GM12878 (cell line): Measurements from ENCODE around the gene ZNF100. TPM values are rescaled to one million over a fixed set of nuclear protein-coding genes. Genes with fewer than 3 reads are reported as not detected.
"Not testable (repeated sequence)": the region's sequence is repeated elsewhere in the genome, so short reads cannot be mapped to it uniquely, and the experiment has no call there.

Source experiments
- ATAC-seq: fragments of 200-7000 bp; cut with Tn5 transposase; 3 replicates; pipeline ENCODE4 v1.9.1; 2020; ENCODE audit warnings: mild to moderate bottlenecking, moderate library complexity
- BruUV-seq: library from RNA; stranded (reverse); fragments of 400-500 nt; replicated peaks from 2 replicates; lab custom pipeline; 2021; lab: Mats Ljungman, UMichigan
- CTCF ChIA-PET: fragments of 300-600 bp; sonication (Branson Sonifier 250); formaldehyde crosslinking; extraction: SDS; loops from one replicate; lab custom pipeline; 2021; ENCODE audit warnings: inconsistent platforms; lab: Yijun Ruan, JAX
- POLR2A ChIA-PET: fragments of 350-600 bp; formaldehyde crosslinking; extraction: SDS; loops from one replicate; lab custom pipeline; 2021; ENCODE audit warnings: inconsistent platforms; lab: Charles Lee
- RAD21 ChIA-PET: fragments of 300-600 bp; sonication (Branson Sonifier 250); formaldehyde crosslinking; loops from one replicate; lab custom pipeline; 2023; ENCODE audit warnings: antibody characterized with exemption; ENCODE audit not compliant: unreplicated experiment; lab: Charles Lee
- SMC1A ChIA-PET: fragments of 300-600 bp; sonication (Branson Sonifier 250); formaldehyde crosslinking; loops from one replicate; lab custom pipeline; 2023; ENCODE audit not compliant: unreplicated experiment, uncharacterized antibody; lab: Charles Lee
- DNase-seq: peaks from one replicate; pipeline ENCODE4 v3.0.0-alpha.2; 2011; ENCODE audit warnings: low read depth, low spot score
- FAIRE-seq: peaks from 3 replicates; lab custom pipeline; 2011; peaks lifted over from hg19 to GRCh38; lab: Jason Lieb, UNC
- H2AFZ ChIP-seq: 2 replicates; pipeline ENCODE4 v1.6.0; 2011; ENCODE audit warnings: low read depth, low read length, control low read depth; ENCODE audit not compliant: control insufficient read depth
- H3K27ac ChIP-seq: 2 replicates; pipeline ENCODE4 v1.5.1; 2011; ENCODE audit warnings: control low read depth; ENCODE audit not compliant: control insufficient read depth, insufficient read depth
- H3K27me3 ChIP-seq, 2 experiments: replicated peaks in 1 of 2; 2 replicates each; pipeline versions ENCODE4 v1.6.0 to v1.6.1; 2011; ENCODE audit warnings: low read length in 1 of 2; ENCODE audit not compliant: control insufficient read depth in 2 of 2, insufficient read depth in 2 of 2
- H3K36me3 ChIP-seq, 2 experiments: 2 replicates each; pipeline ENCODE4 v1.5.1; 2011; ENCODE audit warnings: low read length in 1 of 2; ENCODE audit not compliant: control insufficient read depth in 2 of 2, insufficient read depth in 2 of 2
- H3K4me1 ChIP-seq: 2 replicates; pipeline ENCODE4 v1.6.1; 2011; ENCODE audit warnings: mild to moderate bottlenecking, low read length, moderate library complexity, mixed read lengths; ENCODE audit not compliant: control insufficient read depth, insufficient read depth
- H3K4me2 ChIP-seq: 2 replicates; pipeline ENCODE4 v1.6.0; 2011; ENCODE audit warnings: control low read depth; ENCODE audit not compliant: control insufficient read depth, insufficient read depth
- H3K4me3 ChIP-seq: fragments of 200-600 bp; sonication (generic); 2 replicates; pipeline ENCODE4 v1.5.1; 2016
- H3K79me2 ChIP-seq: 2 replicates; pipeline ENCODE4 v1.6.0; 2011; ENCODE audit warnings: low read length; ENCODE audit not compliant: control insufficient read depth, insufficient read depth
- H3K9ac ChIP-seq: 2 replicates; pipeline ENCODE4 v1.8.0; 2011; ENCODE audit warnings: low read length, control low read depth, mixed read lengths; ENCODE audit not compliant: control insufficient read depth, insufficient read depth
- H3K9me3 ChIP-seq: replicated peaks from 3 replicates; pipeline ENCODE4 v1.5.1; 2011; ENCODE audit warnings: mild to moderate bottlenecking, low read length; ENCODE audit not compliant: control insufficient read depth, insufficient read depth
- H4K20me1 ChIP-seq: 2 replicates; pipeline ENCODE4 v1.6.0; 2011; ENCODE audit not compliant: control insufficient read depth, insufficient read depth
- EGR1 ChIP-seq, 2 experiments: IDR thresholded peaks; 1 replicate in 1 of 2; 2 replicates in 1 of 2; pipeline ENCODE4 v1.6.1; 2011 to 2012; ENCODE audit warnings: low read depth in 2 of 2, low read length in 2 of 2, borderline replicate concordance in 1 of 2, mild to moderate bottlenecking in 1 of 2, moderate library complexity in 1 of 2
- MTA2 ChIP-seq: fragments of 450-650 bp; IDR thresholded peaks from 2 replicates; pipeline ENCODE4 v1.6.1; 2016; ENCODE audit warnings: low read depth, mild to moderate bottlenecking, moderate library complexity
- NR2C2 ChIP-seq: IDR thresholded peaks from 2 replicates; pipeline ENCODE4 v1.6.1; 2011; ENCODE audit warnings: borderline replicate concordance, low read depth; ENCODE audit not compliant: control insufficient read depth, insufficient read length
- NR2F1 ChIP-seq: fragments of 450-650 bp; conservative IDR thresholded peaks from 2 replicates; pipeline ENCODE4 v1.6.1; 2017; ENCODE audit warnings: mild to moderate bottlenecking
- WGBS: methylation state at CpG from one replicate; pipeline ENCODE4 v1.1.6; 2016; ENCODE audit warnings: low lambda C conversion rate; ENCODE audit not compliant: insufficient replicate concordance, insufficient coverage; ENCODE audit errors: missing lambda C conversion rate; 5-methylcytosine and 5-hydroxymethylcytosine counted together
- in situ Hi-C: fragments of 300-500 bp; cut with MboI; formaldehyde crosslinking; loops from 9 replicates; pipeline ENCODE4 v1.14.3; 2018; ENCODE audit warnings: mixed read lengths
- intact Hi-C: fragments of 100-400 bp; cut with micrococcal nuclease; formaldehyde crosslinking; loops from one replicate; pipeline ENCODE4 v1.14.2; 2022; ENCODE audit not compliant: unreplicated experiment
- polyA plus RNA-seq, 11 experiments: library from polyadenylated mRNA; depleted of rRNA in 4 of 11; unstranded in 6 of 11; stranded (reverse) in 5 of 11; fragments of >200 nt; fragmentation: Nextera tagmentation in 4 of 11; fragmentation: Illumina TruSeq in 1 of 11; extraction: Ambion mirVana in 4 of 11; extraction: Trizol in 1 of 11; gene quantifications; 1 replicate in 1 of 11; 2 replicates in 10 of 11; pipeline versions ENCODE4 v1.2.1 to v1.2.3, GENCODE V29; 2011 to 2016; ENCODE audit warnings: inconsistent platforms in 2 of 11, missing spikeins in 2 of 11, low read depth in 1 of 11
- total RNA-seq, 4 experiments: library from RNA; depleted of rRNA in 3 of 4; stranded (reverse); fragments of >200 nt in 3 of 4; fragmentation: Illumina TruSeq in 1 of 4; extraction: Trizol in 1 of 4; gene quantifications; 2 replicates each; pipeline versions ENCODE4 v1.2.1 to v1.2.3, GENCODE V29; 2013 to 2021

ZNF100 gene
- total and polyA plus RNA-seq, 10 of the 15 experiments (the other 5 are each of a cell fraction or from before 2014, with no cell fraction given), result 3.0 to 18.2 (median 9.4) TPM

GRCh38 chr19:21766705-21767064 is 694 bp downstream of the ZNF100 start:
- H4K20me1 ChIP-seq, SMC1A ChIA-PET, FAIRE-seq, BruUV-seq, H3K27me3 ChIP-seq, DNase-seq, CTCF ChIA-PET, intact Hi-C loops, POLR2A ChIA-PET, H3K4me1 ChIP-seq: not testable (repeated sequence)
- 1% methylated on average over 17 of the region's 19 CpGs for WGBS
- TF ChIP-seq MTA2 (0 out of 2 replicates have a peak, but pooled peaks have one; percentile 19), NR2F1 (0 out of 2 replicates have a peak, but pooled peaks have one; percentile 19)
- H3K36me3 ChIP-seq, result peaks cover 0 to 14% of the 10 kb centered on the region in 2 experiments; a peak in 2 of 4 replicates
- RAD21 ChIA-PET, result interaction anchor here (0.6 to 1.5 kb wide), 2 partner anchors 438 to 689 kb away, joined by 3 to 6 read pairs; partner anchors contain the start of gene ZNF708
- peaks cover 11% of the 10 kb centered on the region for H3K79me2 ChIP-seq
- ATAC-seq, result peak; percentile 14
- H3K4me2 ChIP-seq, result 0 out of 2 replicates have a peak overlapping the region, but pooled peaks have one; percentile 43
- H3K9ac ChIP-seq, result peak overlapping the region; percentile 91
- peak overlapping the region; percentile 84 for H3K4me3 ChIP-seq
- peaks cover 17% of the 10 kb centered on the region; the same call in 2 of the 3 replicates for H3K9me3 ChIP-seq
- H3K27ac ChIP-seq, result peak overlapping the region; percentile 90
- in situ Hi-C loops, result loop anchor here (10.0 kb wide), 1 partner anchor 1918 kb away; the partner anchor contains the start of gene ZNF675
- peak overlapping the region; percentile 86 for H2AFZ ChIP-seq

- SMC1A ChIA-PET, result no interaction called here
- H3K4me1 ChIP-seq, result no peaks in the 10 kb centered on the region
- peaks cover 20% of the 10 kb centered on the region; the same call in 2 of the 3 replicates for H3K9me3 ChIP-seq
- peaks cover 11% of the 10 kb centered on the region for H3K79me2 ChIP-seq
- TF ChIP-seq EGR1 (IDR thresholded peaks at IDR 0.05; ENCODE audit: borderline replicate concordance in 1 of 2, low read depth in 2 of 2, low read length in 2 of 2) (0 out of 3 replicates have a peak, but pooled peaks of 1 of the 2 experiments have one; percentile 4), NR2C2 (no peak)
- no peak overlapping the region for H3K27ac ChIP-seq
- CTCF ChIA-PET, result no interaction called here
- H3K9ac ChIP-seq, result no peak overlapping the region
- peaks cover 0 to 14% of the 10 kb centered on the region in 2 experiments; a peak in 2 of 4 replicates for H3K36me3 ChIP-seq
- H4K20me1 ChIP-seq, result no peaks in the 10 kb centered on the region
- in situ Hi-C loops, result loop anchor here (10.0 kb wide), 1 partner anchor 1920 kb away; the partner anchor contains the start of gene ZNF675
- no peak overlapping the region for H3K4me3 ChIP-seq
- no TSS peak for BruUV-seq
- H3K27me3 ChIP-seq, result no peaks in the 10 kb centered on the region
- 0 out of 2 replicates have a peak overlapping the region, but pooled peaks have one; percentile 9 for H3K4me2 ChIP-seq
- intact Hi-C loops, result no loop called here
- RAD21 ChIA-PET, result no interaction called here
- DNase-seq (no peak), ATAC-seq (no peak), FAIRE-seq (no peak)
- POLR2A ChIA-PET, result no interaction called here
- no peak overlapping the region for H2AFZ ChIP-seq
These were observed 2.2 kb downstream of the ZNF100 start for GRCh38 chr19:21765151-21765550.

- H4K20me1 ChIP-seq, CTCF ChIA-PET, POLR2A ChIA-PET, SMC1A ChIA-PET, RAD21 ChIA-PET, H3K4me3 ChIP-seq, H3K9ac ChIP-seq, BruUV-seq, H3K4me1 ChIP-seq, ATAC-seq, H3K27ac ChIP-seq, H3K4me2 ChIP-seq, H2AFZ ChIP-seq, FAIRE-seq, H3K27me3 ChIP-seq, DNase-seq, intact Hi-C loops: not testable (repeated sequence)
- WGBS, result 50% methylated on average over 2 of the region's 2 CpGs
- in situ Hi-C loops, result loop anchor here (10.0 kb wide), 1 partner anchor 1923 kb away; the partner anchor contains the start of gene ZNF675
- H3K79me2 ChIP-seq, result peaks cover 11% of the 10 kb centered on the region
- H3K9me3 ChIP-seq, result peaks cover 23% of the 10 kb centered on the region; the same call in 2 of the 3 replicates
- H3K36me3 ChIP-seq, result peaks cover 1 to 19% of the 10 kb centered on the region in 2 experiments; a peak in 3 of 4 replicates
These were observed 5.8 kb downstream of the ZNF100 start for GRCh38 chr19:21761547-21761946.
